Measurements from ENCODE around the gene DOK3. TPM values are rescaled to one million over a fixed set of nuclear protein-coding genes. Genes with fewer than 3 reads are reported as not detected.

DOK3 gene
- total RNA-seq, 1 experiment from 2014 or later, result 16.4 TPM

DNA sequence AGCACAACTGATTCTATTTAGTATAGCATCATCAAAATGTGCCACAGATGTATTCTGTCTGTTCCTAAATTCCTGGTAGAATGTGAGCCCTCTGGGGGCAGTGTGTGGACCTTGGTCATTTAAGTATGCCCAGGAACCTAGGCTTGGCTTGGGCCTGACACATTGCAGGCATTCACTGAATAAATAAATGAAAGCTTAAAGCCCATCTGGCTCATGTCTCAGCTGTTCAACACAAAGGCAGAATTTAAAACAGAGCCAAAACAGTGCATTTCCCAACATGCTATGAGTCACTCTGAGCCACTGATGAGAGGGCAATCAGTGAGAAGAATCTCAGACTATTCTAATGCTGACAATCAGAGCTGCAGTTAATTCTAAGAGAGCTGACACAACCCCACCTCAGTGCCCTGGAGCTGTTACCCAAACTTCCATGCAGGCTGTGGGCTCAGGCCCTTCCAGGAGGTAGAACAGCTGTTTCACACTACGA is 36.7 kb upstream of the DOK3 start:
- Histone ChIP-seq H3K23ac (ENCODE audit: insufficient read length, low read depth, low read length) (no peak overlapping the region), H3K27me3 (ENCODE audit: insufficient read depth, low read length) (no peaks in the 10 kb centered on the region), H2AFZ (ENCODE audit: low read length) (no peak overlapping the region), H2BK15ac (ENCODE audit: low read depth, low read length) (no peak overlapping the region), H3K9me3 (ENCODE audit: control insufficient read depth, low read depth, low read length) (no peaks in the 10 kb centered on the region), H4K91ac (ENCODE audit: insufficient read length, low read depth, low read length) (no peak overlapping the region), H3K9ac (ENCODE audit: extremely low read depth, insufficient read length, low read length) (no peak overlapping the region), H3K4ac (ENCODE audit: low read depth, low read length) (no peak overlapping the region), H3K79me1 (ENCODE audit: insufficient read depth, low read depth, low read length, poor library complexity, severe bottlenecking) (peaks cover 3% of the 10 kb centered on the region), H3K79me2 (ENCODE audit: insufficient read depth, low read length) (peaks cover 4% of the 10 kb centered on the region; the same call in 1 of the 2 replicates), H2BK120ac (ENCODE audit: low read depth, low read length, poor library complexity, severe bottlenecking) (no peak overlapping the region), H3K14ac (ENCODE audit: insufficient read depth, low read length) (no peak overlapping the region), H2BK20ac (ENCODE audit: low read depth, low read length, poor library complexity, severe bottlenecking) (no peak overlapping the region), H2BK5ac (ENCODE audit: insufficient read length, low read length) (no peak overlapping the region), H4K20me1 (ENCODE audit: control insufficient read depth, insufficient read depth, insufficient read length) (no peaks in the 10 kb centered on the region), H3K56ac (ENCODE audit: insufficient read length, low read depth, low read length) (no peak overlapping the region), H3K23me2 (ENCODE audit: insufficient read length, low read depth, low read length, poor library complexity, severe bottlenecking) (no peaks in the 10 kb centered on the region), H3K27ac (ENCODE audit: insufficient read length, low read depth, low read length) (no peak overlapping the region), H4K8ac (replicated peaks; ENCODE audit: insufficient read length, low read depth, low read length) (no peak overlapping the region), H3K18ac (ENCODE audit: insufficient read length, low read depth, low read length) (no peak overlapping the region), H3K4me2 (ENCODE audit: insufficient read depth, insufficient read length, low read length) (no peak overlapping the region), H3T11ph (ENCODE audit: low read length) (no peak overlapping the region), H2AK5ac (ENCODE audit: insufficient read length, low read length) (no peak overlapping the region), H4K5ac (ENCODE audit: insufficient read length, low read depth, low read length) (no peak overlapping the region), H3K4me1 (ENCODE audit: insufficient read depth, low read length) (no peaks in the 10 kb centered on the region), H2BK12ac (ENCODE audit: insufficient read length, low read depth, low read length) (no peak overlapping the region)
- Mint-ChIP-seq H3K4me3 (no peak overlapping the region), H3K27me3 (ENCODE audit: low read depth) (no peaks in the 10 kb centered on the region), H3K4me1 (peaks cover 3 to 7% of the 10 kb centered on the region in 2 experiments; a peak in 3 of 4 replicates), H3K9me3 (no peaks in the 10 kb centered on the region), H3K36me3 (ENCODE audit: insufficient read depth in 1 of 3, low read depth in 3 of 3) (peaks cover 8 to 28% (median 23%) of the 10 kb centered on the region in 3 experiments; a peak in 5 of 7 replicates), H3K27ac (peak overlapping the region in 2 of 3 experiments; percentile 25 to 94; a peak in 2 of 7 replicates)
- WGBS (ENCODE audit: extremely low coverage, insufficient read length, low lambda C conversion rate), result no CpG with 5 or more reads among the region's 1 CpG
- DNase-seq, result no peak
- TF ChIP-seq, protein P1, sequence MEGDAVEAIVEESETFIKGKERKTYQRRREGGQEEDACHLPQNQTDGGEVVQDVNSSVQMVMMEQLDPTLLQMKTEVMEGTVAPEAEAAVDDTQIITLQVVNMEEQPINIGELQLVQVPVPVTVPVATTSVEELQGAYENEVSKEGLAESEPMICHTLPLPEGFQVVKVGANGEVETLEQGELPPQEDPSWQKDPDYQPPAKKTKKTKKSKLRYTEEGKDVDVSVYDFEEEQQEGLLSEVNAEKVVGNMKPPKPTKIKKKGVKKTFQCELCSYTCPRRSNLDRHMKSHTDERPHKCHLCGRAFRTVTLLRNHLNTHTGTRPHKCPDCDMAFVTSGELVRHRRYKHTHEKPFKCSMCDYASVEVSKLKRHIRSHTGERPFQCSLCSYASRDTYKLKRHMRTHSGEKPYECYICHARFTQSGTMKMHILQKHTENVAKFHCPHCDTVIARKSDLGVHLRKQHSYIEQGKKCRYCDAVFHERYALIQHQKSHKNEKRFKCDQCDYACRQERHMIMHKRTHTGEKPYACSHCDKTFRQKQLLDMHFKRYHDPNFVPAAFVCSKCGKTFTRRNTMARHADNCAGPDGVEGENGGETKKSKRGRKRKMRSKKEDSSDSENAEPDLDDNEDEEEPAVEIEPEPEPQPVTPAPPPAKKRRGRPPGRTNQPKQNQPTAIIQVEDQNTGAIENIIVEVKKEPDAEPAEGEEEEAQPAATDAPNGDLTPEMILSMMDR (conservative IDR thresholded peaks at IDR 0.05), result no peak
